Activated T-cell treated with anti-CD3 and anti-CD28 coated beads for 48 hours (primary cell): Measurements from ENCODE around the gene RTL3.
"Not testable (repeated sequence)": the region's sequence is repeated elsewhere in the genome, so short reads cannot be mapped to it uniquely, and the experiment has no call there.

ENCODE experiments used
- DNase-seq: peaks from one replicate; pipeline ENCODE4 v3.0.0-alpha.2; 2020; ENCODE audit warnings: low read depth

RTL3 gene, protein sequence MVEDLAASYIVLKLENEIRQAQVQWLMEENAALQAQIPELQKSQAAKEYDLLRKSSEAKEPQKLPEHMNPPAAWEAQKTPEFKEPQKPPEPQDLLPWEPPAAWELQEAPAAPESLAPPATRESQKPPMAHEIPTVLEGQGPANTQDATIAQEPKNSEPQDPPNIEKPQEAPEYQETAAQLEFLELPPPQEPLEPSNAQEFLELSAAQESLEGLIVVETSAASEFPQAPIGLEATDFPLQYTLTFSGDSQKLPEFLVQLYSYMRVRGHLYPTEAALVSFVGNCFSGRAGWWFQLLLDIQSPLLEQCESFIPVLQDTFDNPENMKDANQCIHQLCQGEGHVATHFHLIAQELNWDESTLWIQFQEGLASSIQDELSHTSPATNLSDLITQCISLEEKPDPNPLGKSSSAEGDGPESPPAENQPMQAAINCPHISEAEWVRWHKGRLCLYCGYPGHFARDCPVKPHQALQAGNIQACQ

DNA sequence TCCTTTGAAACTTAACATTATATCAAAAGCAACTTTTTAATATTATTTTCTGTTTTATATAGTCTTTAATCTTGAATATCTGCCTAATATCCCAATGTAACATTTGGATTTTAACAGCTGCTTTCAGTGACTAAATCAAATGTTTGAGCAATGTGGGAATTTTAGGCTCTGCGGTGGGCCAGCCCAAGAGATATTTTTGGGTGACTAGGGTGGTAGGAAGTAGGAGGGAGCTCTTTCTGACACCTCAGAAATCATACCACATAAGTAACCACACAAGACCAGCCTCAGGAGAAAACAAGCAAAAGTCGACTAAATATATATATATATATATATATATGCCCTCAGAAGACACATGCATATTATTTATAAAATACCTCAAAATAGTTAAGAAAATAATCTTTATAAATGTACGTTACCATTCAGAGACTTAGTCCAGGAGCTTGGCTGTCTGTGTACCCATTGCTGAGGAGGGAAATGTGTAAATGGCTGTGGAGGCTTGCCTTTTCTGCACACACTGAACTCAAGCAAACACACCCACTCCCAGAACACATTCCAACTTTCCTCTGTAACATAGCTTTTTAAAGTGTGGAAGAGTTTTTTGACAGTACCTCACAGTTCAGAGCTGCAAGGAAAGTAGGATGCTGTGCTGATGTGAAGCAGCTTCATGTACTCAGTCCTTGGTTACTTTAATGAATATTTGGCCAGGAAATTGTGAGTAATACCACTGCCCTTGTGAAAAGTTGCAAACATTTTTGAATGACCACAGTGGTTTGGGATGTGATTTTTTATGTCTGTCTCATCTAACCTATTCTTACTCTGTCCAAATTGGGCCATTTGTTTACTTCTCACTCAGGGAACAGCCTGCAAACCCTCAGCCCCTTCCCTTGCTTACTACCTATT, at the start of gene RTL3:
Gene RTL3, minus strand, starts transcription at position 484 of the 900 bp plus-strand sequence. CDS start 908 bp downstream, outside the sequence.
- no peak for DNase-seq

DNA sequence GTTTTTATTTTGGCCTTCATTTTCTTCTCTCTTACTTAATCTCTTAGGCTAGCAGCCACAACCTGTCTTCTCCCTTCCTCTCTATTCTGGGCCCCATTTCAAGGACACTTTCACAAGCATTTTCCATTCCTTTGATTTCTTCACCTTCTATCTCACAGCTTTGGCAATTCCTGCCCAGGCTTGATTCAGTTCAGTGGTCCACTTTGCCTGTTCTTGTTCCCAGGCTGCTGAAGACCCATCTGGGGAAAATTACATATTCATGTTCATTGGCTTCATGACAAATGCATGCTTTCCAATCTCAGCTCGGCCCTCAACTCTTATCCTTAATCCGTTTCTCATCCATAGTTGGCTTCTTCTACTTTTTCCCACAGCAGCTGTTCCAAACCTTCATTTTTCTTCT, 49.7 kb upstream of the RTL3 start:
- DNase-seq = no peak

DNA sequence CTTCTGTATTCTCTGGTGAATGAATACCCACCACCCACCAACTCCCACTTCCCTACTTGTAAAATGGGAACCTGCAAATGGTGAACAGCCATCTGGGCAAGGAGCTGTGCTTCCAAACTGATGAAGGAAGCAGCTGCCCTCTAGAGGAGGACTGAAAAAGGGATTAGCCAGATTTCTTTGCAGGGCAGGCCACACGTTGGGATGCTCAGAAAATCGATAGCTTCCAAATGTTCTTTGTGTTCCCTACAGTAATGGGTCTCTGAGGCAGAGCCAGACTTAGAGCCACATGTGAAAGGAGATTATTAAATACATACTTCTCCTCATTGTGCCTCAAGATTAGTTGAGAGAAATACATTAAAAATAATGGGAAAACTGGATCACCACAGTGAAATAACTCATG, 49.1 kb upstream of the RTL3 start:
- DNase-seq = no peak

DNA sequence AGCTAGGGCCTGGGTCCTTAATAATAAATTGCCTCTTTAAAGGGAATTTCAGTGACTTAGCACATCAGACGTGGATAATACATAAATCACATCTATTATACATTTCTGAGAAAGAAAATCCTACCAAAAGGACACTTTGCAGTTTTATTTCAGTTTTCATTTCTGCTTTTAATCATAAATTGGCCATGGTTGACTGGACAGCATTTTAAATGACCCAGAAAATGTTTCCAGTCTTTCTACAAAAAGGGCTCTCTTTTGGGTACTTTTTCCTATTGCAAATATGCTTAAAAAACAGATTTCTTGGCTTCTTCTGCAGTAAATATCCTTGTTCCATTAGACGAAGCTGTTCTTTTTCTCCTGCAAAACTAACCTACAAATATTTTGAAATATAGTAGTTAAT, 46.9 kb upstream of the RTL3 start:
- DNase-seq = no peak

DNA sequence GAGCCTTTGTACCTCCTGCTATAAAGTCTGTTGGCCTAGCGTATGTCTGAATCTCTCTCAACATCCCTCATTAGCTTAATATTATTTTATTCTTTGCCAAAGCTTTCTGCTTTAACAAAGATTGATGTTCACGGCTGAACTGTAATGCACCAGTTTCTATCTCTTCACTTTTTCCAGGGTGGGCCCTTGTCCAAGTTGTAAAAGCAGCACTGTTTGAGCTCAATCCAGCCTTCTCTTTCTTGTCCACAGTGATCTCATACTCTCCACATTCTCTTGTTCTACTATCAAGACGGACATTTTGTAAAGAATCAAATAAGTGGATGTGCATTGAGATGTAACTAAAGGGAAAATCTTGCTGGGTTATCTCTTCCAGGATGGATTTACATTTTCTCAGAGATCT, 34.4 kb upstream of the RTL3 start:
- DNase-seq = no peak

DNA sequence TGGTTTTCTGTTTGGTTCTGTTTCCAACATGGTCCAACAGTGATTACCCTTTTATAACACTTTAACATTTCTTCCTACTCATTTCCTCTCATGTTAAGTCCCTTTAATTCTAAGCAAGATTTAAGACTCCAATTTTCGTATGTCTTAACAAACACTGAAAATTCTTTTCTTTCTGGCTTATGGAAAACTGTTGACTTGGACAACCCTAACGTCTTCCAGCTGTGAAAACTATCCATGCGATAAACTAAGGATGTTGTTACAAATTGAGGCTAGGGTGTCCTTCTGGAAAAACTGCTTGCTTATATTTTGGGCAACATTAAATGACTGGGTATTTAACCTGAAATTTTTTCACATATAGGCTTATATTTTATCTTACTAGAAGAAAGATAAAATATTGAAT, 33.9 kb upstream of the RTL3 start:
- no peak for DNase-seq

DNA sequence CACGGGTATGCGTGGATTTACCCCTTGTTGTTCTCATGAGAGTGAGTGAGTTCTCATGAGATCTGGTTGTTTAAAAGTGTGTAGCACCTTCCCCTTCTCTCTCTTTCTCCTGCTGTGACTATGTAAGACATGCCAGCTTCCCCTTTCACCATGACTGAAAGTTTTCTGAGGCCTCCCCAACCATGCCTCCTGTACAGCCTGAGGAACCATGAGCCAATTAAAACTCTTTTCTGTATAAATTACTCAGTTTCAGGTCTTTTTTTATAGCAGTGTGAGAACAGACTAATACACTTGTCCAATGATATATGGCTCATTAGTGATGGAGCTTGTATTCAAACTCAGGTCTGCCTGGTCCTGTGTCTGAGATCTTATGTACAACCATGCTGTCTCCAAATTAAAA, 28.5 kb upstream of the RTL3 start:
- no peak for DNase-seq

DNA sequence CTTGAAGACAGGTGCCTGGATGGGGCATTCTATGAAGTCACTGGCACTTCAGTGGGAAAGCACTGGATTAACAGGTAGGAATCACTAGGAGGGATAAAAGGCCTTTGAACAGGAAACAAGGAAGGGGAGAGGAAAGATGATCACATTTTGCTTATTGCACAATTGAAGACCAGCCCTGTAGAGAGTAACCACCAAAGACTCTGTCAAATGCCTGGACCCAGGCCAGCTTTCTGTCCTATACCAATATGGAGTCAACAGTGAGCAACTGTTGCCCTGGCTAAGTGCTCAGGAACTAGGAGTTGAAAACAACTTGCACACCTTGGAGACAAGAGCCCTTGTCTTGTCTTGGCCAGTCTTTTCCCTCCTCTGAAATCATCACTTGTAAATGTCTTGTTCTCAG, 14.1 kb upstream of the RTL3 start:
- DNase-seq = no peak

DNA sequence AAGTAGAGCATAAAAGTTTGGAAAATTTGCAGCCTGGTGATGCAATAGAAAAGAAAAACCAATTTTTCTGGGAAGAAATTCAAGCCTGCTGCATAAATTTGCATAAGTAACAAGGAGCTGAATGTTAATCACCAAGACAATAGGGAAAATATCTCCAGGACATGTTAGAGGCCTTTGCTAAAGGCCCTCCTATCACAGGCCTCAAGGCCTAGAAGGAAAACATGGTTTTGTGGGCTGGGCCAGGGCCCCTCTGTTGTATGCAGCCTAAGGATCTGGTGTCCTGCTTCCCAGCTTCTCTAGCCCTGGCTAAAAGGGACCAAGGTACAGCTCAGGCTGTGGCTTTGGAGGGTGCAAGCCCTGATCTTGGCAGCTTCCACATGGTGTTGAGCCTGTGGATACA, 6.2 kb upstream of the RTL3 start:
- DNase-seq = no peak

DNA sequence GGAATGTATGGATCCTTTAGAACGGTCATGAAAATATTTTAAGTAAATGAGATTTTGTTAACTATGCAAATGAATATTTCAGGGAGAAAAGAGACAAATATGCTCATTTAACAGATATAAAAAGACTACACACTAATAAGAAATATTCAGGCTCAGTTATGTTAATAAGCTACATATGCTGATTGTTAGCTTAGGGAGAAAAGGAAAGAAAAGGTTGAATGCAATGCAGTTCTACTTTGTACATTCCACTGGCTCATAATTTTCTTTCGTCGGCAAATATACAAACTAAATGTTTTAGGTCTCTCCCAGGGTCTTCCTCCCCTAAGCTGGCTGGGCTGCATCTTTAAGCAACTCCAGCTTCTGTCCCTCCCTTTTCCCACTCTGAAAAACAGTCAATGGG, 2.7 kb upstream of the RTL3 start:
- no peak for DNase-seq

DNA sequence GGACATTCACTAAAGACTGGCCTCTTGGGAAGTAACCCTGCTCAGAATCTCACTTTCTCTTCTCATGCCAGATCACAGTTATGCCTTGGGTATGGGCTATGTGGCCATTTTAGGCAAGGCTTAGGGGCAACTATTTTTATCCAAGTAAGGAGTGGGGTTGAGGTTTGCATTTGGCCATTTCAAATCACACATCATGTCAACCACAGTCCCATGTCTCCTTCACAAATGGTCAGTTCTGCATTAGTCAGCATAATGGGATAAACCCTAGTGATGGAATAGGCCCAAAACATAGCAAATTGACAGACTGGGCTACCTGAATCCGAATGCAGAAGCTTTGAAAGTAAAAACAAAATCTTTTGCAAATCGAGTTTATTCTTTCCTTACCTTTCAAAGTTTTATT, 827 bp upstream of the RTL3 start:
- DNase-seq = no peak

DNA sequence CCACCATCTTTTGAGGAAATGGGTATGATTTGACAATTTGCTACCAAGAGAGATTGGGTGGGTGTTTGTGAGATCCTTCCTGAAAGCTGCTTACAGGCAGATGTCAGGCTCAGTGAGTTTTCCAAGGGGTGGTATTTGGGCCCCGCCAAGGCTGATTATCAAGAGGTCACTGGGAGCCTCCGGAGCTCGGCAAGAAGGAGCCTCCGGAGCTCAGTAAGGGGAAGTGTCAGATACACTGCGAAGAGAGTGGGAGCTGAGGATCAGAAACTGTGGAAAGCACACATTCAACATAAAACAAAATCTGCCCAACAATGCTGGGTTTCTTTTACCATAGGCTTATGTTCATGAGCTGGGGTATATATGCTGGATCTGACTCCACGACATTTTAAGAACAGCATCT, 714 bp downstream of the RTL3 start:
- no peak for DNase-seq

DNA sequence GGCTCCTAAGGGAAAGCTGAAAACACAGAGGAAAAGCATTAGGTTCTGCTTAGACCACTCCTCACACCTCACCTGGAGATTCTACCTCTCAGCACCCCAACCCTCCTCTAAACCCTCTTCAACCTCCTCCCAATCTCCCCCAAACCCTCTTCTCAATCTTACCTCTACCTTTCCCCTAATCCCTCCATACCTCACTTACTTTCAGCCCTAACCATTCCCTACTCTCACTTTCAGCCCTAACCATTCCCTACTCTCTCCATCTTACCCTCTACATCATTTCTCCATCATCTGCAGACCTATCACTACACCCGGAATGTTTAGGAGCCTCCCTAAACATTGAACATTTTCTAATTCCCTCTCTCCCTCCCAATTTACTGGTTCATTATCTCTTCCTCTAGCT, 3.5 kb downstream of the RTL3 start:
- no peak for DNase-seq

DNA sequence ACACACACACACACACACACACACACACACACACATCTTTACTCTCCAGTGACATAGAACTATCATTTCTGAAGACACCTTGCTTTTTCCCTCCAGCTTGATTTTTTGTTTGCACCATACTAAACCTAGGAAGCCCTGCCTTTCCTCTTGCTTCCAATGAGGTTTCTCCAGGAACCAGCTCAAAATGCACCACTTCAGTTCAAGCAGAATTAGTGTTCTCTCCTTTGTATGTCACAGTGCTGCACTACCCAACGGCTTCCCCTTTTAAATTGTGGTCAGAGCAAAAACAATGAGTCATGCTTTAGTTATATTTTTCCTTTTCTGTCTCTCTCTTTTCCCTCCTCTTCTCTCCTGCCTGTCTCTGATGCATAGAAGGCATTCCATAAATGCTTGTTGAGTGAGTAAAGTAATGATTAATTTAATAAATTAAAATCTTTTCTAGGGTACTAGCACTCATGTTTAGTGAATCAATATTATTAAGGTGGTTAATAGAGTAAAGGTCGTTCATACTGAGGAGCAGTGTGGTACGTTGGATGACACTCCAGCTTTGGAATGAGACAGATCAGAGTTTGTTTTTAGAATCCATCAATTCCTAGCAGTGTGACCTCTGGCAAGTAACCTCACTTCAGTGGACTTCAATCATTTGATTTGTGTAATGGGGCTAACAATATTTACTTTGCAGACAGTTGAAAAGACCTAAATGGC, 5.9 kb downstream of the RTL3 start:
- no peak for DNase-seq

DNA sequence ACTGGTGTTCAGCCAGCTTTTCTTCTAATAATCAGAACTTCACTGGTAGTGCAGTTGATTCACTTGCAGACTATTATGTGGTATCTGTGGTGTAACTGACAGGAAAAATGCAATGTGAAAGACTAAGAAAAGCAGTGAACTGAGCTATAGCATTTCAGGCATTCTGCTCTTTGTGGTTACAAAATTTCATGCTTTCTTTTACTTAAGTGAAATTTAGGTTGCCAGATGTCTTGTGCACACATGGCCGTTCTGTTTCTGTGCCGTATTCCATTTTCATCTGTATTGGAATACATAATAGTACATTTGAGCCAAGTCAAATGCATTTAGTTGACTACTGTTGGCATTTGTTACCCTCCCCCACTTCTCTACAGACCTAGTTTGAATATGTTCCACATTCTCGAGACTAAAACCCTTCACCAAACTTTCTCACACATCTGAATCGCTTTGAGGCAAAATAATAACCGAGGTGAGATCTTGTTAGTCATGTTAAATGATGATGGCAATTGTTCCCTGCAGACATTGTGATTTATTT, 8.2 kb downstream of the RTL3 start:
- DNase-seq = no peak

DNA sequence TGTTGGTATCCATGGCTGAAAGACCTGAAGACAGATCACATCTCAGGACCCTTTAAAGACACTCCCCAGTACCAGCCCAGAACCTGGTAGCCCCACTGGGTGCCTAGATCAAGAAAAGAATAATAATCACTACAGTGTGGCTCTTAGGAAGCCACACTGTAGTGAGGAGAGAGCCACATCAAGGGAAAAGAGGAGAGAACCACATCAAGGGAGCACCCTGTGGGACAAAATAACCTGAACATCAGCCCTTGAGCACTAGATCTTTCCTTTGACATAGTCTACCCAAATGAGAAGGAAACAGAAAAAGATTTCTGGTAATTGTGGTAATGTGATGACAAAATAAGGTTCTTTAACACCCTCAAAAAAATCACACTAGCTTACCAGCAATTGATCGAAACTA, 15.3 kb downstream of the RTL3 start:
- no peak for DNase-seq

DNA sequence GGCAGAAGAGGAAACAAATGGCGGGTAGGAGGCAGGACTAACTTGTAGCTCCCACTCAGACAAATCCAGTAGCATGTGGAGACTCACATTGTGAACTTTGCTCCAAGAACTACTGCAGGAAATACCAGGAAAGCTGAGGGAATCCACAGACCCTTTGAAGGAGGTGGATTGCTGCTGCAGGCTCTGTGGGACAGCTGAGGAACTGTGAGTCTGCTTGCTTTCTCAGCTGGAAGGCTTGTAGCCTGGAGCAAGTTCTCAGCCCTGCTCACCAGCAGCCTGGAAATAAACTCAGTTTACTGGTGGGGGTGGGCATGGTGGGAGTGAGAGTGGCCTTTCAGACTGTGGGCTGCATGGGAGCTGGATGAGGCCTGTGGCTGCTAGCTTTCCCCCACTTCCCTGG, 16.0 kb downstream of the RTL3 start:
- DNase-seq = no peak

DNA sequence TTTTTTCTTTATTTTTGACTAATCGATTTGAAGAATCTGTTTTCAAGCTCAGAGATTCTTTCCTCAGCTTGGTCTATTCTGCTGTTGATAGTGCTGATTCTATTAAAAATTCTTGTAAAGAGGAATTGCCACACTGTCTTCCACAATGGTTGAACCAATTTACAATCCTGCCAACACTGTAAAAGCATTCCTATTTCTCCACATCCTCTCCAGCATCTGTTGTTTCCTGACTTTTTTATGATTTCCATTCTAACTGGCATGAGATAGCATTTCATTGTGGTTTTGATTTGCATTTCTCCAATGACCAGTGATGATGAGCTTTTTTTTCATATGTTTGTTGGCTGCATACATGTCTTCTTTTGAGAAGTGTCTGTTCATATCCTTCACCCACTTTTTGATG, 23.0 kb downstream of the RTL3 start:
- not testable (repeated sequence) for DNase-seq

DNA sequence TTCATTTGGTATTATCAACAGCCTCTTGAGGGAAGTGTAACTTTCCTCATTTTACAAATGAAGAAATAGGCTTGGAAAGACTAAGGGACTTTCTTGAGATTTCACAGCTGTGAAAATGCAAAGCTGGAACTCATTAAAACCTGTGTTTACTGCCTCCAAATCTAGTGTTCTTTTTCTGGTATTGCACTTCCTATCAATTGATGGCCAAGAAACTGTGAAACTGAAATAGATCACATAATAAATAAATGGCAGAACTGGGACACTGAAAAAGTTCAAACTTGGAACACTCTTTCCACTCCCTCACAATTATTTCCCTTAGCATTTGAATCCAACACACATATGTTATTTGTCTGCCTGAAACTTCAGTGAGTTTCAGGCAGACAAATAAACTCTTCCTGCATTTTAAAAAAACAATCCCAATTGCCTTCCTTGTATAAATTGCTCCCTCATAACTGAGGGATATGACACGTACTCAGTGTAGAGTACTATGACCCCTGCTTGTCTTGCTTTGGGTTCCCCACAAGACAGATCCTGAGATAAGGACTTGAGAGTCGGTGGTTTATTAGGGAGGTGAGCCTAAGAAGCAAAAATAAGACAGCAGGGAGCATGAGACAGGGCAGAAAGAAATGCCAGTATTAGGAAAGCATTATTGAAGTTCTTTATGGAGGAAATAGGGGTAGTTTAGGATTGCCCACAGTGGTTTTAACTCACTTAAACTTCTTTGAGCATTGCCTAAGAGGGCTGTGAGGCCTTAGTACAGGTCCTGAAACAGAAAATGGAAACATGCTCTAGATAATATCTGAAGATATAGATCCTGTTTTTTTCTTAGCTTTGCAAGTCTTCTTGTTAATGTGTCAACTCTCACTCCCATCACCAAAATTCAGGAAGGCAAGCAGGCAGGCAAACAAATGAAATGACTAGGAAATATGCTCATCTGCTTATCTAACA, 33.9 kb downstream of the RTL3 start:
- DNase-seq = no peak

DNA sequence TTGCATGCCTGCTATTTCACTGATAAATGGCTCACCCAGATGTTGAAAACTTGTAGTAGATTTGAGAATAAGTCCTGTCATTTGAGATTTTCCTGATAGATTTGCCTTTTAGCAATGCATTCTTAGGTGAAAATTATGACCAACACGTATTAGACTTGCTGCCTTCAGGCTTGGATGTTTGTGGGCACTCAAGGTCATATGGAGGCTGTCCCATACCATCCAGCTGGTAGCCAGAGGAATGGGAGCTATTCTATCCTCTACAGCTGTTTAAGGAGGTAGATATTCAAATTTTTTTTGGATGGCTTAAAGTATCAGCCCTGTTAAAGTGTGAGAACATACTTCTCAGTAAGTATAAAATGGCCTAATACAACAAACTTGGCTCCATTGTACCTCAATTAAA, 34.7 kb downstream of the RTL3 start:
- no peak for DNase-seq

DNA sequence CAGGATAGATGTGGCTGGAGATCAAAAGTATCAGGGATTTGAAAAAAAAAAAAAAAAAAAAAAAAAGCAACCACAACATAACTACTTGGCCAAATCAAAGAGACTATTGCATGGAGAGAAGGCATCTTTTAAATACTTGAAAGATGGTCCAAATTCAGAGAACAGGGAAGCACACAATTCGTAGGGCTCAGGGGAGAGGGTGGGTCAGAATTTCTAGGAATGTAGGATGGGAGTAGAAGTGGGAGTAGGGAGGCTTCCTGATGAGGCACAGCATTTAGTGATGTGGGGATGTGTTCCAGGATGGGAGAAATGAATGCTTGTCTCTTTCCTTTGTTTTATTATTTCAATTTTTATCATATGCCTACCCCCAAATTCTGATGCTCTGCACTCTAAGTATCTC, 36.3 kb downstream of the RTL3 start:
- no peak for DNase-seq
